ENCODE results near the gene PLEKHH1. TPM values are rescaled to one million over a fixed set of nuclear protein-coding genes. Genes with fewer than 3 reads are reported as not detected.

PLEKHH1 gene
- total and polyA plus RNA-seq, 2 of the 8 experiments (the other 6 are each of a cell fraction or from before 2014, with no cell fraction given): 28.3 to 33.3 TPM

GRCh38 chr14:67520482-67520881 lies 12.6 kb upstream of the PLEKHH1 start:
- Histone ChIP-seq H3K4ac (replicated peaks; ENCODE audit: insufficient read length, low read depth, low read length) (no peak overlapping the region), H2BK5ac (ENCODE audit: low read depth, low read length) (no peak overlapping the region), H4K5ac (ENCODE audit: insufficient read length, low read depth, low read length) (no peak overlapping the region), H2AFZ (ENCODE audit: low read length) (no peak overlapping the region), H2BK20ac (ENCODE audit: low read length) (no peak overlapping the region), H4K20me1 (replicated peaks in 1 of 2; ENCODE audit: control insufficient read depth in 1 of 2, insufficient read depth in 2 of 2, low read length in 2 of 2) (peaks cover 0 to 2% of the 10 kb centered on the region in 2 experiments), H3K4me3 (ENCODE audit: extremely low read depth in 1 of 4, insufficient read depth in 2 of 4, low read depth in 3 of 4, low read length in 4 of 4) (no peak overlapping the region), H3K18ac (ENCODE audit: extremely low read depth, low read length) (no peak overlapping the region), H3K79me2 (ENCODE audit: control insufficient read depth in 1 of 2, insufficient read depth in 2 of 2, low read length in 2 of 2) (no peaks in the 10 kb centered on the region), H2BK15ac (ENCODE audit: low read length) (no peak overlapping the region), H2BK12ac (ENCODE audit: low read depth, low read length) (no peak overlapping the region), H3K27ac (ENCODE audit: low read depth, low read length) (no peak overlapping the region), H3K79me1 (ENCODE audit: low read depth, low read length) (no peaks in the 10 kb centered on the region), H3K14ac (ENCODE audit: insufficient read length) (no peak overlapping the region), H3K23ac (ENCODE audit: insufficient read length) (no peak overlapping the region), H3K4me1 (replicated peaks in 1 of 4; ENCODE audit: control insufficient read depth in 3 of 4, insufficient read depth in 4 of 4, low read length in 3 of 4) (peaks cover 0 to 2% (median under 1%) of the 10 kb centered on the region in 4 experiments; a peak in 2 of 7 replicates), H4K91ac (replicated peaks; ENCODE audit: insufficient read length, low read length) (no peak overlapping the region), H2AK5ac (ENCODE audit: low read depth, low read length) (no peak overlapping the region), H3K9ac (replicated peaks in 1 of 4; ENCODE audit: extremely low read depth in 1 of 4, low read depth in 3 of 4, low read length in 3 of 4) (no peak overlapping the region), H3K4me2 (ENCODE audit: insufficient read depth in 1 of 2, low read depth in 2 of 2, low read length in 2 of 2) (no peak overlapping the region), H3K23me2 (ENCODE audit: low read depth, low read length) (peaks cover 2% of the 10 kb centered on the region; the same call in 1 of the 2 replicates), H2BK120ac (replicated peaks; ENCODE audit: low read depth, low read length) (no peak overlapping the region), H4K8ac (ENCODE audit: extremely low read depth, insufficient read depth, low read length) (no peak overlapping the region), H3K9me3 (ENCODE audit: insufficient read depth in 2 of 2, low read depth in 1 of 2, low read length in 1 of 2) (no peaks in the 10 kb centered on the region), H3K36me3 (ENCODE audit: control insufficient read depth in 2 of 4, insufficient read depth in 4 of 4, low read length in 3 of 4) (no peaks in the 10 kb centered on the region), H3K56ac (replicated peaks; ENCODE audit: insufficient read length, low read depth, low read length) (no peak overlapping the region), H3K27me3 (replicated peaks in 1 of 4; ENCODE audit: control insufficient read depth in 3 of 4, extremely low read depth in 1 of 4, insufficient read depth in 3 of 4, low read length in 3 of 4) (peaks cover 7 to 24% (median 17%) of the 10 kb centered on the region in 4 experiments)
- CTCF ChIA-PET (ENCODE audit: partially characterized antibody): interaction anchor here (0.7 to 43.6 kb wide), 6 partner anchors 10 to 100 kb away, joined by 3 to 924 read pairs (median 4); no protein-coding TSS in a partner anchor
- 89% methylated on average over 1 of the region's 1 CpG; no CpG with 5 or more reads in 1 of the 2 experiments for WGBS, 2 experiments (ENCODE audit: extremely low coverage in 1 of 2, insufficient coverage in 1 of 2, insufficient read length in 1 of 2, insufficient replicate concordance in 2 of 2, low coverage in 1 of 2, low lambda C conversion rate in 2 of 2, missing lambda C conversion rate in 1 of 2)
- no peak for TF ChIP-seq KDM5A (IDR thresholded peaks at IDR 0.05; ENCODE audit: low read length)
- no peak for TF ChIP-seq CBX8 (IDR thresholded peaks at IDR 0.05; ENCODE audit: borderline replicate concordance, low read depth, low read length)
- no peak for TF ChIP-seq RBBP5 (IDR thresholded peaks at IDR 0.05; ENCODE audit: borderline replicate concordance, low read depth, low read length)
- TF ChIP-seq TEAD4 (IDR thresholded peaks at IDR 0.05; ENCODE audit: low read depth, low read length): no peak
- no peak for TF ChIP-seq RNF2 (IDR thresholded peaks at IDR 0.05; ENCODE audit: borderline replicate concordance, low read depth, low read length, missing control alignments, poor library complexity, severe bottlenecking)
- TF ChIP-seq TAF1 (IDR thresholded peaks at IDR 0.05; ENCODE audit: low read depth, low read length): no peak
- TF ChIP-seq PHF8 (conservative IDR thresholded peaks at IDR 0.05; ENCODE audit: low read depth, low read length): no peak
- DNase-seq (ENCODE audit: low read depth in 1 of 2, low spot score in 2 of 2): no peak
- POLR2A ChIA-PET (ENCODE audit: partially characterized antibody): interaction anchor here (1.1 to 6.2 kb wide), 3 partner anchors 12 to 51 kb away, joined by 3 to 29 read pairs (median 4); partner anchors contain the start of gene PLEKHH1
- no peak for FAIRE-seq
